HepG2 (cell line): Measurements from ENCODE around the gene SCIN. TPM values are rescaled to one million over a fixed set of nuclear protein-coding genes. Genes with fewer than 3 reads are reported as not detected.

Experiments
- FOSL2 ChIP-seq: sonication (generic); formaldehyde crosslinking; IDR thresholded peaks from 2 replicates; pipeline ENCODE4 v1.4.0; 2020; ENCODE audit warnings: missing genetic modification reagents
- GATAD2A ChIP-seq: IDR thresholded peaks from 2 replicates; pipeline ENCODE4 v1.6.1; 2016
- HES4 ChIP-seq: sonication (generic); formaldehyde crosslinking; IDR thresholded peaks from 2 replicates; pipeline ENCODE4 v1.9.0; 2021; ENCODE audit warnings: mild to moderate bottlenecking, missing genetic modification reagents, borderline replicate concordance
- IRF2 ChIP-seq: IDR thresholded peaks from 2 replicates; pipeline ENCODE4 v1.6.1; 2018; ENCODE audit warnings: missing genetic modification reagents, missing compliant biosample characterization
- MIXL1 ChIP-seq: IDR thresholded peaks from 2 replicates; pipeline ENCODE4 v1.6.1; 2016
- PHF21A ChIP-seq: sonication (generic); formaldehyde crosslinking; IDR thresholded peaks from 2 replicates; pipeline ENCODE4 v1.5.0; 2020; ENCODE audit warnings: mild to moderate bottlenecking, missing genetic modification reagents
- POLR2A ChIP-seq, 2 experiments: IDR thresholded peaks; 2 replicates each; pipeline ENCODE4 v1.6.1; 2011; ENCODE audit warnings: low read depth in 2 of 2, low read length in 2 of 2, mild to moderate bottlenecking in 1 of 2, moderate library complexity in 1 of 2; ENCODE audit not compliant: insufficient read depth in 1 of 2
- SRSF9 ChIP-seq: fragments of 200-400 bp; formaldehyde crosslinking; IDR thresholded peaks from 2 replicates; pipeline ENCODE4 v1.6.1; 2018; ENCODE audit warnings: borderline replicate concordance, mild to moderate bottlenecking, low read depth, low read length; ENCODE audit not compliant: insufficient read depth, poor library complexity, severe bottlenecking
- TCF7L2 ChIP-seq: IDR thresholded peaks from 2 replicates; pipeline ENCODE4 v1.6.1; 2011; ENCODE audit warnings: mild to moderate bottlenecking, low read depth, low read length, moderate library complexity
- YEATS4 ChIP-seq: sonication (generic); formaldehyde crosslinking; IDR thresholded peaks from 2 replicates; pipeline ENCODE4 v1.4.0; 2020; ENCODE audit warnings: missing genetic modification reagents, borderline replicate concordance
- ZNF337 ChIP-seq: sonication (generic); formaldehyde crosslinking; IDR thresholded peaks from 2 replicates; pipeline ENCODE4 v1.5.1; 2020; ENCODE audit warnings: missing genetic modification reagents, low read depth, mild to moderate bottlenecking, borderline replicate concordance
- ZNF350 ChIP-seq: sonication (generic); formaldehyde crosslinking; IDR thresholded peaks from 2 replicates; pipeline ENCODE4 v1.4.0; 2020; ENCODE audit warnings: mild to moderate bottlenecking, low read depth, missing genetic modification reagents, borderline replicate concordance
- ZNF564 ChIP-seq: sonication (generic); formaldehyde crosslinking; IDR thresholded peaks from 2 replicates; pipeline ENCODE4 v1.8.1; 2023; ENCODE audit warnings: mild to moderate bottlenecking, missing genetic modification reagents
- ZNF776 ChIP-seq: sonication (generic); formaldehyde crosslinking; IDR thresholded peaks from 2 replicates; pipeline ENCODE4 v1.4.0; 2020; ENCODE audit warnings: mild to moderate bottlenecking, missing genetic modification reagents
- polyA plus RNA-seq, 8 experiments: library from polyadenylated mRNA; depleted of rRNA in 3 of 8; stranded (reverse) in 7 of 8; unstranded in 1 of 8; fragments of >200 nt; fragmentation: Illumina TruSeq in 4 of 8; extraction: Trizol in 4 of 8; gene quantifications; 2 replicates each; pipeline versions ENCODE4 v1.2.1 to v1.2.3, GENCODE V29; 2011 to 2016; ENCODE audit warnings: low read depth in 4 of 8, missing spikeins in 1 of 8, mixed read lengths in 1 of 8; ENCODE audit not compliant: insufficient read depth in 1 of 8
- total RNA-seq, 5 experiments: library from RNA; depleted of rRNA; stranded (reverse); fragments of >200 nt; fragmentation: Illumina TruSeq; extraction: Trizol; gene quantifications; 2 replicates each; pipeline ENCODE4 v1.2.3, GENCODE V29; 2016; ENCODE audit warnings: low read depth in 1 of 5
- TF ChIP-seq, protein P1 (sequence below): sonication (generic); formaldehyde crosslinking; IDR thresholded peaks from 2 replicates; pipeline ENCODE4 v1.4.0; 2020; ENCODE audit warnings: mild to moderate bottlenecking, missing genetic modification reagents
- TF ChIP-seq, protein P2 (sequence below), 2 experiments: sonication (generic) in 1 of 2; formaldehyde crosslinking in 1 of 2; IDR thresholded peaks; 2 replicates each; pipeline versions ENCODE4 v1.4.0 to v1.6.1; 2016 to 2020; ENCODE audit warnings: borderline replicate concordance in 1 of 2, low read depth in 1 of 2, mild to moderate bottlenecking in 1 of 2, missing genetic modification reagents in 1 of 2
- TF ChIP-seq, protein P3 (sequence below): IDR thresholded peaks from 2 replicates; pipeline ENCODE4 v1.6.1; 2016

Gene SCIN
- total and polyA plus RNA-seq, 2 of the 13 experiments (the other 11 are each of a cell fraction or from before 2014, with no cell fraction given), result not detected

DNA sequence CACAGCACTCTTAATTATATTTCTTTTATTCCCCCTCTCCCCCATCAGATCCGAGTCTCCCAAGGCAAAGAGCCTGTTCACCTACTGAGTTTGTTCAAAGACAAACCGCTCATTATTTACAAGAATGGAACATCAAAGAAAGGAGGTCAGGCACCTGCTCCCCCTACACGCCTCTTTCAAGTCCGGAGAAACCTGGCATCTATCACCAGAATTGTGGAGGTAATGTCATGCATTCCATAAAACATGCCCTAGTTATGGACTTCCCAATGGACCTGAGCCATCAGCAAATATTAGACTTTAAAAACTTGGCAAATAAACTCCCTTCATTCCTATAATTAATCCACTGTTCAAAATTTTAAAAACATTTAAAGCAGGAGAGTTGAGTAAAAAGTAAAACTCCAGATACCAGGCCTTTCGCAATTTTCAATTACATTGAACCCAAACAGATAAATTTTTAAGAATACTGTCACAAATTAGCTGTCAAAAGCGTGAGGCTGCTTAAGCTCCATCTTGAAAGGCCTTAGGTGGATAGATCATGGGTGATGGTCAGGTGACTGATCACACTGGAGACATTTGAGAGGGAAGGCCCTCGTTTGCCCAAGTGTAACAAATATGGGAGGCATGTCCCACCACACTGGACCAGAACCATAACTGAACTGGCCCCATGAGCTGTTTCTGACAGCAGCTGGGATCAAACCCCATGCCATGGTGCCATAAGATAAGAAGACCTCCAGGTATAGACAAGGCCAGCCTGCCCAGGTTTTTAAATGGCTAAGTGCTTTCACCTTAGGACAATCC, 70.0 kb downstream of the SCIN start (continued):
- peak; percentile 85 for TF ChIP-seq FOSL2 (CRISPR knock-in tag)
- TF ChIP-seq POLR2A (IDR thresholded peaks at IDR 0.05; ENCODE audit: insufficient read depth in 1 of 2, low read depth in 2 of 2, low read length in 2 of 2), result no peak
- TF ChIP-seq ZNF337 (CRISPR knock-in tag), result no peak
- TF ChIP-seq YEATS4, result no peak
- no peak for TF ChIP-seq ZNF564 (CRISPR knock-in tag)
- TF ChIP-seq, protein P1, sequence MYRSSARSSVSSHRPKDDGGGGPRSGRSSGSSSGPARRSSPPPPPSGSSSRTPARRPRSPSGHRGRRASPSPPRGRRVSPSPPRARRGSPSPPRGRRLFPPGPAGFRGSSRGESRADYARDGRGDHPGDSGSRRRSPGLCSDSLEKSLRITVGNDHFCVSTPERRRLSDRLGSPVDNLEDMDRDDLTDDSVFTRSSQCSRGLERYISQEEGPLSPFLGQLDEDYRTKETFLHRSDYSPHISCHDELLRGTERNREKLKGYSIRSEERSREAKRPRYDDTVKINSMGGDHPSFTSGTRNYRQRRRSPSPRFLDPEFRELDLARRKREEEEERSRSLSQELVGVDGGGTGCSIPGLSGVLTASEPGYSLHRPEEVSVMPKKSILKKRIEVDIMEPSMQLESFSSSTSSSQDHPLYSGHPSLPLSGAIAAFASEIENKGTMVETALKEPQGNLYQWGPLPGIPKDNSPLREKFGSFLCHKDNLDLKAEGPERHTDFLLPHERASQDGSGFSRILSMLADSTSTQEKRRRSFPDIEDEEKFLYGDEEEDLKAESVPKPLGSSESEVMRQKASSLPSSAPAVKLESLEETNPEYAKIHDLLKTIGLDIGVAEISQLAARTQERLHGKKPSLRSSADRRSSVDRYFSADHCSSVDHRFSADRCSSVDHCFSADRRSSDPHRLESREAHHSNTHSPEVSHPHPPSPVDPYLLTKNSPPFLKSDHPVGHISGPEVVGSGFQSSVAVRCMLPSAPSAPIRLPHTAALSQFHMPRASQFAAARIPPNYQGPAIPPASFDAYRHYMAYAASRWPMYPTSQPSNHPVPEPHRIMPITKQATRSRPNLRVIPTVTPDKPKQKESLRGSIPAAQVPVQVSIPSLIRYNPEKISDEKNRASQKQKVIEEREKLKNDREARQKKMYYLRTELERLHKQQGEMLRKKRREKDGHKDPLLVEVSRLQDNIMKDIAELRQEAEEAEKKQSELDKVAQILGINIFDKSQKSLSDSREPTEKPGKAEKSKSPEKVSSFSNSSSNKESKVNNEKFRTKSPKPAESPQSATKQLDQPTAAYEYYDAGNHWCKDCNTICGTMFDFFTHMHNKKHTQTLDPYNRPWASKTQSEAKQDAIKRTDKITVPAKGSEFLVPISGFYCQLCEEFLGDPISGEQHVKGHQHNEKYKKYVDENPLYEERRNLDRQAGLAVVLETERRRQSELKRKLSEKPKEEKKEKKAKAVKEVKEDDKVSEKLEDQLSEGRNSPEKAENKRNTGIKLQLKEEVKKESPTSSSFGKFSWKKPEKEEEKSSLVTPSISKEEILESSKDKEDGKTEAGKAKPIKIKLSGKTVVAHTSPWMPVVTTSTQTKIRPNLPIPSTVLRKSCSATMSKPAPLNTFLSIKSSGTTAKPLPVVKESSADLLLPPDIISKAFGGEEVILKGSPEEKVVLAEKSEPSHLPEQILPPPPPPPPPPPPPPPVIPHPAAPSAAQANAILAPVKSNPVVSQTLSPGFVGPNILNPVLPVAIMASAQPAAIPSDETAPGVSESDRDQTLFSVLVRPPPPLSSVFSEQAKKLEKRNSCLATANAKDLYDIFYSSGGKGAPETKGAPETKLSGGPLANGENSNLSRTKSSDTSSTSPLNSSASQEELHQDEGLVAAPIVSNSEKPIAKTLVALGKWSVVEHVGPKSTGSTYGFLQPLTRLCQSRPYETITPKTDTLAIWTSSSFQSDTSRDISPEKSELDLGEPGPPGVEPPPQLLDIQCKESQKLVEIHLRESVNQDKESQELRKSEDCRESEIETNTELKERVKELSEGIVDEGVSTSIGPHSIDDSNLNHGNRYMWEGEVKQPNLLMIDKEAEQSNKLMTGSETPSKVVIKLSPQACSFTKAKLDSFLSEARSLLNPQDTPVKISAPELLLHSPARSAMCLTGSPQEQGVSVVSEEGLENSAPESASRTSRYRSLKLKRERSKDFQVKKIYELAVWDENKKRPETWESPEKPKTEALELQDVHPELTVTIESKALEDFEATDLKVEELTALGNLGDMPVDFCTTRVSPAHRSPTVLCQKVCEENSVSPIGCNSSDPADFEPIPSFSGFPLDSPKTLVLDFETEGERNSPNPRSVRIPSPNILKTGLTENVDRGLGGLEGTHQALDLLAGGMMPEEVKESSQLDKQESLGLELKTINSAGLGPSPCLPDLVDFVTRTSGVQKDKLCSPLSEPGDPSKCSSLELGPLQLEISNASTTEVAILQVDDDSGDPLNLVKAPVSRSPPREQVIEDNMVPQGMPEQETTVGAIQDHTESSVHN (CRISPR knock-in tag), result no peak
- TF ChIP-seq GATAD2A, result peak; percentile 78
- no peak for TF ChIP-seq ZNF776 (CRISPR knock-in tag)
- no peak for TF ChIP-seq MIXL1 (CRISPR knock-in tag)
- 0 out of 2 replicates have a peak, but pooled peaks have one; percentile 51 for TF ChIP-seq IRF2 (CRISPR knock-in tag)
- TF ChIP-seq, protein P2, sequence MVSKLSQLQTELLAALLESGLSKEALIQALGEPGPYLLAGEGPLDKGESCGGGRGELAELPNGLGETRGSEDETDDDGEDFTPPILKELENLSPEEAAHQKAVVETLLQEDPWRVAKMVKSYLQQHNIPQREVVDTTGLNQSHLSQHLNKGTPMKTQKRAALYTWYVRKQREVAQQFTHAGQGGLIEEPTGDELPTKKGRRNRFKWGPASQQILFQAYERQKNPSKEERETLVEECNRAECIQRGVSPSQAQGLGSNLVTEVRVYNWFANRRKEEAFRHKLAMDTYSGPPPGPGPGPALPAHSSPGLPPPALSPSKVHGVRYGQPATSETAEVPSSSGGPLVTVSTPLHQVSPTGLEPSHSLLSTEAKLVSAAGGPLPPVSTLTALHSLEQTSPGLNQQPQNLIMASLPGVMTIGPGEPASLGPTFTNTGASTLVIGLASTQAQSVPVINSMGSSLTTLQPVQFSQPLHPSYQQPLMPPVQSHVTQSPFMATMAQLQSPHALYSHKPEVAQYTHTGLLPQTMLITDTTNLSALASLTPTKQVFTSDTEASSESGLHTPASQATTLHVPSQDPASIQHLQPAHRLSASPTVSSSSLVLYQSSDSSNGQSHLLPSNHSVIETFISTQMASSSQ (IDR thresholded peaks at IDR 0.05; ENCODE audit: low read depth), result peak; percentile 24; the same call in 1 of the 2 replicates
- TF ChIP-seq, protein P2 (CRISPR knock-in tag; IDR thresholded peaks at IDR 0.05; ENCODE audit: borderline replicate concordance), result peak; percentile 77; the same call in 1 of the 2 replicates
- TF ChIP-seq TCF7L2, result peak; percentile 76
- TF ChIP-seq HES4 (CRISPR knock-in tag), result no peak
- peak; percentile 78 for TF ChIP-seq PHF21A
- TF ChIP-seq SRSF9, result no peak
- TF ChIP-seq, protein P3, sequence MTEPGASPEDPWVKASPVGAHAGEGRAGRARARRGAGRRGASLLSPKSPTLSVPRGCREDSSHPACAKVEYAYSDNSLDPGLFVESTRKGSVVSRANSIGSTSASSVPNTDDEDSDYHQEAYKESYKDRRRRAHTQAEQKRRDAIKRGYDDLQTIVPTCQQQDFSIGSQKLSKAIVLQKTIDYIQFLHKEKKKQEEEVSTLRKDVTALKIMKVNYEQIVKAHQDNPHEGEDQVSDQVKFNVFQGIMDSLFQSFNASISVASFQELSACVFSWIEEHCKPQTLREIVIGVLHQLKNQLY (CRISPR knock-in tag), result no peak
- no peak for TF ChIP-seq ZNF350
